ENCODE data around the gene DNAJC18.

DNA sequence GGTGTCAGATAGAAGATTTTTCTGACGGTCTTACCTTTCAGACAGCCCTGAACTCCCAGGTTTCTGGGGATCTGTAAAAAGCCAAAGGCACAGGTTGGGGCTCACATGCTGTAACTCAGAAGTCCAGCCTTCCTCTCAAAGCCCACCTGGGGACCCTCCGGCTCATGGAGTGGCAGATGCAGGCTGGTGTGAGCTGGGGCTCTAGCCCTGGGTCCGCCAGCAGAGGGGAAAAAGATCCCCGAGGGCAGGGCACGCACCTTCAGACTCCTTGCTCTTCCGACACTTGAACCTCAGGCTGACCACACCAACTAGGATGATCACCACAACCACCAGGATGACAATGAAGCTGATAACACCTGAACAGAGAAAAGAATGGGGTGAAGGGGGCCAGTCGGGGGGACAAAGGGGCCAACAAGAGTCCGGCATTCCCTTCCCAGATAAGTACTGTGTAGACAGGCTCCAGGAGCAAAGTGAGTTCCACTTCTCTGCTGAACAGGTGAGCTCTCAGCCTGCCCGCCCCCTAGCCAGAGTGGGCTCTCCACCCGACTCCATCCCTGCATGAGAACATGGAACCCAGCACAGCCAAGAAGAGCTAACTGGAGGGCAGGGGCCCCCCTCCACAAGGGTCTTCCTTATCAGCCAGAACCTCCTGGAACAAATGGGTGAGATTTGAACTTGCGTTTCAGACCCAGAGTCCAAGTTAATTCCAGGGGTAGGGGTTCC lies 15.4 kb upstream of the DNAJC18 start:
- TF ChIP-seq POLR2A (IDR thresholded peaks at IDR 0.05; ENCODE audit: low read length) (no peak), GATA1 (IDR thresholded peaks at IDR 0.05; ENCODE audit: low read depth, low read length) (no peak)
